GM23248 (cell line): Measurements from ENCODE around the gene SP6. TPM values are rescaled to one million over a fixed set of nuclear protein-coding genes. Genes with fewer than 3 reads are reported as not detected.

ENCODE experiments used
- DNase-seq: peaks from one replicate; pipeline ENCODE4 v3.0.0-alpha.2; 2015
- H2AFZ ChIP-seq: fragments of 200-600 bp; sonication (generic); 2 replicates; pipeline ENCODE4 v1.6.1; 2016; ENCODE audit warnings: antibody characterized with exemption
- H3F3A ChIP-seq: fragments of 200-600 bp; sonication (generic); 2 replicates; pipeline ENCODE4 v1.6.1; 2016; ENCODE audit warnings: mild to moderate bottlenecking, antibody characterized with exemption, mixed run types; ENCODE audit not compliant: insufficient read depth
- H3K27ac ChIP-seq: fragments of 200-600 bp; sonication (generic); 2 replicates; pipeline ENCODE4 v1.5.1; 2016; ENCODE audit warnings: mild to moderate bottlenecking
- H3K27me3 ChIP-seq: fragments of 200-600 bp; sonication (generic); replicated peaks from 2 replicates; pipeline ENCODE4 v1.6.1; 2016; ENCODE audit warnings: mild to moderate bottlenecking; ENCODE audit not compliant: insufficient read depth
- H3K36me3 ChIP-seq: fragments of 200-600 bp; sonication (generic); 2 replicates; pipeline ENCODE4 v1.6.1; 2016; ENCODE audit warnings: low read depth, mild to moderate bottlenecking
- H3K4me1 ChIP-seq: fragments of 200-600 bp; sonication (generic); 2 replicates; pipeline ENCODE4 v1.6.1; 2016; ENCODE audit warnings: mild to moderate bottlenecking; ENCODE audit not compliant: insufficient read depth
- H3K4me2 ChIP-seq: fragments of 200-600 bp; sonication (generic); one replicate; pipeline ENCODE4 v1.6.1; 2016; ENCODE audit warnings: mild to moderate bottlenecking; ENCODE audit not compliant: unreplicated experiment
- H3K4me3 ChIP-seq: fragments of 200-600 bp; sonication (generic); 2 replicates; pipeline ENCODE4 v1.5.1; 2016; ENCODE audit warnings: mild to moderate bottlenecking
- H3K79me2 ChIP-seq: fragments of 200-600 bp; sonication (generic); 2 replicates; pipeline ENCODE4 v1.6.1; 2016; ENCODE audit warnings: mild to moderate bottlenecking; ENCODE audit not compliant: insufficient read depth
- H3K9ac ChIP-seq: fragments of 200-600 bp; sonication (generic); 2 replicates; pipeline ENCODE4 v1.6.1; 2016; ENCODE audit warnings: mild to moderate bottlenecking
- H3K9me2 ChIP-seq: fragments of 200-600 bp; sonication (generic); 2 replicates; pipeline ENCODE4 v1.6.1; 2016; ENCODE audit warnings: mixed run types, mild to moderate bottlenecking, moderate library complexity; ENCODE audit not compliant: insufficient read depth
- H3K9me3 ChIP-seq: fragments of 200-600 bp; sonication (generic); one replicate; pipeline ENCODE4 v1.6.1; 2017; ENCODE audit warnings: low read depth
- H4K20me1 ChIP-seq: fragments of 200-600 bp; sonication (generic); 2 replicates; pipeline ENCODE4 v1.6.0; 2016; ENCODE audit not compliant: insufficient read depth
- EZH2 ChIP-seq: fragments of 200-600 bp; sonication (generic); IDR thresholded peaks from 2 replicates; pipeline ENCODE4 v1.6.1; 2018; ENCODE audit warnings: antibody characterized with exemption, mild to moderate bottlenecking; ENCODE audit not compliant: insufficient read depth, poor library complexity, severe bottlenecking
- EZH2phosphoT487 ChIP-seq: fragments of 200-600 bp; sonication (generic); IDR thresholded peaks from 2 replicates; pipeline ENCODE4 v1.6.1; 2018; ENCODE audit warnings: antibody characterized with exemption, moderate library complexity, mild to moderate bottlenecking, low read depth; ENCODE audit not compliant: insufficient read depth
- WGBS, 2 experiments: methylation state at CpG; one replicate each; pipeline ENCODE4 v1.1.6; 2015 to 2017; ENCODE audit warnings: low lambda C conversion rate in 2 of 2, low coverage in 1 of 2; ENCODE audit errors: missing lambda C conversion rate in 2 of 2; 5-methylcytosine and 5-hydroxymethylcytosine counted together
- in situ Hi-C: fragments of 300-500 bp; cut with MboI; formaldehyde crosslinking; loops from 2 replicates; pipeline ENCODE4 v1.15.0; 2020
- polyA plus RNA-seq: library from polyadenylated mRNA; unstranded; fragments of >200 nt; fragmentation: Nextera tagmentation; extraction: Ambion mirVana; gene quantifications from 2 replicates; pipeline ENCODE4 v1.2.1, GENCODE V29; 2016
- total RNA-seq: library from RNA; depleted of rRNA; stranded (reverse); fragments of >200 nt; shearing (Covaris generic); gene quantifications from 2 replicates; pipeline ENCODE4 v1.2.3, GENCODE V29; 2014

SP6 gene
- total and polyA plus RNA-seq, 2 experiments from 2014 or later, result not detected

GRCh38 chr17:47806026-47806912, 44.7 kb downstream of the SP6 start:
- in situ Hi-C loops, result no loop called here

GRCh38 chr17:47804461-47804860, 46.5 kb downstream of the SP6 start:
- Histone ChIP-seq H3K9ac (no peak overlapping the region), H3K36me3 (no peaks in the 10 kb centered on the region), H3K4me2 (no peak overlapping the region), H3K9me3 (no peaks in the 10 kb centered on the region), H3K4me1 (no peaks in the 10 kb centered on the region), H3F3A (0 out of 2 replicates have a peak, but pooled peaks cover 2% of the 10 kb centered on the region), H3K27me3 (peaks cover 3% of the 10 kb centered on the region; the same call in 1 of the 2 replicates), H3K9me2 (no peaks in the 10 kb centered on the region), H3K79me2 (no peaks in the 10 kb centered on the region), H4K20me1 (no peaks in the 10 kb centered on the region), H2AFZ (no peak overlapping the region), H3K27ac (no peak overlapping the region), H3K4me3 (no peak overlapping the region)
- TF ChIP-seq EZH2phosphoT487 (no peak), EZH2 (no peak)
- WGBS, 2 experiments, result 45 to 48% methylated on average over 2 to 3 of the region's 3 CpGs
- in situ Hi-C loops, result no loop called here
- DNase-seq, result no peak

More at GRCh38 chr17:47806026-47806912, 44.7 kb downstream of the SP6 start:
- DNase-seq, result no peak
- Histone ChIP-seq H4K20me1 (no peaks in the 10 kb centered on the region), H3K4me3 (no peak overlapping the region), H3F3A (peaks cover 14% of the 10 kb centered on the region; the same call in 1 of the 2 replicates), H3K4me2 (no peak overlapping the region), H3K9me3 (no peaks in the 10 kb centered on the region), H2AFZ (no peak overlapping the region), H3K4me1 (peaks cover 10% of the 10 kb centered on the region), H3K27ac (no peak overlapping the region), H3K79me2 (no peaks in the 10 kb centered on the region), H3K9ac (no peak overlapping the region), H3K27me3 (no peaks in the 10 kb centered on the region; the same call in 1 of the 2 replicates), H3K9me2 (no peaks in the 10 kb centered on the region), H3K36me3 (no peaks in the 10 kb centered on the region)
- WGBS, 2 experiments, result 83% methylated on average over 16 of the region's 16 CpGs
- no peak for TF ChIP-seq EZH2
- no peak for TF ChIP-seq EZH2phosphoT487

- H4K20me1 ChIP-seq, result no peaks in the 10 kb centered on the region
- in situ Hi-C loops, result no loop called here
- no peaks in the 10 kb centered on the region for H3K9me2 ChIP-seq
Observed at GRCh38 chr17:47803751-47804150, 47.2 kb downstream of the SP6 start.

GRCh38 chr17:47803201-47803600, 47.8 kb downstream of the SP6 start:
- Histone ChIP-seq H3K9me2 (no peaks in the 10 kb centered on the region), H3K4me3 (no peak overlapping the region), H3K79me2 (no peaks in the 10 kb centered on the region), H3K4me1 (no peaks in the 10 kb centered on the region), H3K36me3 (no peaks in the 10 kb centered on the region), H3K9me3 (no peaks in the 10 kb centered on the region), H3K4me2 (no peak overlapping the region), H3F3A (no peaks in the 10 kb centered on the region), H4K20me1 (no peaks in the 10 kb centered on the region), H2AFZ (no peak overlapping the region), H3K27ac (no peak overlapping the region), H3K27me3 (peaks cover 3% of the 10 kb centered on the region; the same call in 1 of the 2 replicates), H3K9ac (no peak overlapping the region)
- WGBS, 2 experiments, result 37 to 44% methylated on average over 5 of the region's 5 CpGs
- TF ChIP-seq EZH2 (no peak), EZH2phosphoT487 (no peak)
- in situ Hi-C loops, result no loop called here
- DNase-seq, result no peak

More at GRCh38 chr17:47803751-47804150, 47.2 kb downstream of the SP6 start:
- Histone ChIP-seq H2AFZ (no peak overlapping the region), H3K79me2 (no peaks in the 10 kb centered on the region), H3K9me3 (no peaks in the 10 kb centered on the region), H3K36me3 (no peaks in the 10 kb centered on the region), H3K4me3 (no peak overlapping the region), H3K4me1 (no peaks in the 10 kb centered on the region), H3K9ac (no peak overlapping the region), H3K27ac (no peak overlapping the region), H3K27me3 (peaks cover 3% of the 10 kb centered on the region; the same call in 1 of the 2 replicates), H3K4me2 (no peak overlapping the region), H3F3A (no peaks in the 10 kb centered on the region)
- no peak for DNase-seq
- TF ChIP-seq EZH2, result no peak
- TF ChIP-seq EZH2phosphoT487, result no peak
- 51 to 57% methylated on average over 6 of the region's 6 CpGs for WGBS, 2 experiments
